Middle frontal gyrus (tissue), 1 donor: Measurements from ENCODE around the gene RETNLB.

ENCODE experiments used
- DNase-seq: peaks from one replicate; pipeline ENCODE4 v3.0.0-alpha.2; 2015; ENCODE audit warnings: low spot score; ENCODE audit errors: extremely low spot score

RETNLB gene

GRCh38 chr3:108757404-108757982 is at the start of gene RETNLB:
Gene RETNLB (minus strand): TSS chr3:108757410. CDS start chr3:108757185, 225 bp downstream.
- DNase-seq, result no peak

DNA sequence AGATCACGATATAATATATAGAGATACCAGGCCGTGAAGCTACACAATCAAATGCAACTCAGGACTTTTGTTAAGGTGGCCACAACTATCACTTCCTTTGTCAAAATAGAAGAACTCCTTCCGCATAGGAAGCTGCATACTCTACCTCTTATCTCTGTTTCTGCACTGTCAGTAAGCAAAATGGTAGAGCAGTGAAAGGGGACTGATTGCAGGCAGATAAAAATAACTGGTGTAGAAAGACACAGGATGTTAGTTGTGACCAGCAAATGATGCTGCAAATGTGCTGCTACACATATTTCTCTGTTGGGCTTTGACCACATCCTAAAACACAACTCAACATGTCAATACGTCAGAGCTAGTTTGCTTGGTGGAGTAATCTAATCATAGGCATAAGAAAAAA is 49.1 kb upstream of the RETNLB start:
- no peak for DNase-seq

DNA sequence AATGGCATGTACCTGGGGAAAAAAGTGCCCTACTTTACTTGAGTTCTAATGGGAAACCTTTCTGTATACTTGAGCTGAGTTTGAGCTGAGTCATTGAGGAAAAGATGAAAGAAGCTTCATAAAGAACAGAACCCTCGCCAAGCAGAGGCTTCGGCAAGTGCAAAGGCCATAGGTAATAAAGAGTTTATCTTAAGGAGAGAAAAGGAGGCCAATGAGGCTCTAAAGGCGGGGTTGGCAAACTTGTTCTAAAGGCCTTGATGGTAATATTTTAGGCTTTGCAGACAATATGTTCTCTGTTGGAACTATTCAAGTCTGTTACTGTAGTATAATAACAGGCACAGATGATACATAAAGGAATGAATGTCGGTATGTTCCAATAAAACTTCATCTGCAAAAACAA is 47.8 kb upstream of the RETNLB start:
- no peak for DNase-seq

DNA sequence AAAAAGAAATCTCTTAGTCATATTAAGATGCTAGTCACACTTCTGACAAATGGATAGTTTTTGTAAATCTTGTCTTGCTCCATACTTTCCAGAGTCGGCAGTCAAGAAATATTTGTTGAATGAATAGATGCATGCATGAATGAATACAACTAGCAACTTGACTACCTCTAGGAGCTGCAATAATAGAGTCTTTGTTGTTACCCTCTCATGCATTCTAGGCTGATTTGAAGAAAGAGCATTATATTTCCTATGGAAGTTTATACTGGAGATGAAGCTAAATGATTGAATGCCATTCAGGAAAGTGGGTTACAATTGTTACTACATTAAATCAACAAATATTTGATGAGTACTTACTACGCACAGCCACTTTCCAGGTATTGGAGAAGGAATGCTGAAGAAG is 47.2 kb upstream of the RETNLB start:
- DNase-seq, result no peak

DNA sequence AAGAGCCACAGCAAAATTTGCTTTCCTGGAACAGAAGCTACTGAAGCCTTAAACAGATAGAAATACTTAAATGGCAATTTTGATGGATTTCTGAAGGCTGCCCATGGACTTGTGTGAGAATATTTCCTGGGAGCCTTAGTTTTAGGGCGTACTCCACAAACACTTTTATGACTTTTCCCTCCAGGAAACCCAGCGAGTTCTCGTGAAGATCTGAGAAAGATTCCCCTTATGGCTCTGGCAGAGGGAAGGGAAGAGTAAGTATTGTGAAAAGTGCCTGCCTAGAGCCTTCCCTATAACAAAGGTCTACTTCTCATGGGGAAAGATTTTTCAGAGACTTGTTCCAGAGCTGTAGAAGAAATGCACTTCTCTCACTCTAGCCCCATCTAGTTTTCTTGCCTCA is 34.3 kb upstream of the RETNLB start:
- no peak for DNase-seq

DNA sequence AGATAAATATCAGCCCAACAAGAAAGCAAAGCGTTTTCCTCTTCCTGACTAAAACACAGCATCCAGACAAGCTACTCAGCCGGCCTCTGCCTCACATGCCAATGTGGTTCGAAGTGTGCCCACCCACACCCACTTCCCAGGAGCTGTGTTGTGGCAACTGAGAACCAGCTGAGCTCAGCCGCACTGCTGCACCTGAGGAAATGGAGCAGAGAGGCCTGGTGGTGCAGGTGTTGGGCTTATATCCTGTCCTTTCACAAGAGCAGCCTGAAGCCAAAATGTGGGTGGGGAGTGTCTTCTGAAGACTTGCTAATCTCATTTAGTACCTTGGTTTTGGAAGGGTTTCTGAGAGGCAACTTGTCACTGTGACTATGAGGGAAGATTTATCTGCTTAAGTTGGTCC is 23.0 kb upstream of the RETNLB start:
- DNase-seq, result no peak

GRCh38 chr3:108779496-108779895 is 22.3 kb upstream of the RETNLB start:
- no peak for DNase-seq

DNA sequence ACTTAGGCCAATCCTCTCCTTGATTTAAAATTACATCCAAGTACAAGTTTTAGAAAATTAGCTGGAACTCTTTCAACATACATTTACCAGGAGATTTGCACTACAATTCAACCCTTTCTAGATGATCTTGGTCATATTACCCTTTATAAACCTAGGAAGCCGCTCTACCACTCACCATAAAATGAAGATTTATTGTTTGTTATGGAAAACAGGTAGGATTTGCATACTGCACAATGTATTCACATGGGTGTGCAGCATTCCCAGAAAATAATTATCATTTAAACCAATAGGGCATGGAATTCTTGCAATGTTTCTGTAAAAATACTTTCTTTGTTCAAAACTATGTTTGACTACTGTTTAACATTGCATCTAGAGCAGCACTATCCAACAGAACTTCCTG is 18.4 kb upstream of the RETNLB start:
- DNase-seq, result no peak

- no peak for DNase-seq
These were observed 10.0 kb upstream of the RETNLB start for GRCh38 chr3:108767253-108767652.

DNA sequence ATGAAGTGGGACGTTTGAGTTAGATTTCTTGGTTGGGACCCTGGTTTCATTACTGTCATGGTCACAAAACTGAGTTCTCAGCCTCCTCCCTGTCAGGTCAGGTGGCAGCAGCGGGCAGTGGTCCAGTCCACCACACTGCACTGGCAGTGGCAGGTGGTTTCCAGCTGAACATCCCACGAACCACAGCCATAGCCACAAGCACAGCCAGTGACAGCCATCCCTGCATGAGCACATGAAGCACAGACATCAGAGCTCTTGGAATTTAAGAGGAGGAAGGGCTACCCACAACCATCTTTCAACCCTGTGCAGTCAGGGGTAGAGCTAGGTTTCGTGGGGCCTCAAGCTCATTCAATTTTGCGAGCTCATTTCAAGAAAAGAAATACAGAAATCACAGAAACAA is 1.5 kb downstream of the RETNLB start:
- DNase-seq, result no peak

GRCh38 chr3:108744762-108745161 is 12.4 kb downstream of the RETNLB start:
- DNase-seq, result no peak

- no peak for DNase-seq
These were observed 14.3 kb downstream of the RETNLB start for GRCh38 chr3:108742929-108743328.

DNA sequence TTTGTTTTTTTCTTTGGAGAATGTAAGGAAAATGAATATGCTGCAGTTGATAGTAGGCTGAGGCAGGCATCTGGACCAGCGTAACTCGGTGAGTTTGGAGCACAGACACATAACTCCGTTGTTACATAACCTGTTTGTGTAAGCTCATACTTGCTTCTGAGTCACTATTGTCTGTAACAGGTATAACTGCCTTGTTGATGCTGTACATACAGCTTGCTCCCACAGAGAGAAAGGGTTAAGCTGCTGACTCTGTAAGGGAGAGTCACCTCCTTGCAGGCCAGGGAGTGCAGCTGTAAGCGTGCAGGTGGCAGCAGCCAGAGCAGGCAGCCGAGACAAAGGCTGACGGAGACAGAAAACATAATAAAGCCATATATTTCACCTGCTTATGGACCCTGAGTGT is 20.4 kb downstream of the RETNLB start:
- DNase-seq, result no peak

GRCh38 chr3:108728934-108729333 is 28.3 kb downstream of the RETNLB start:
- no peak for DNase-seq

DNA sequence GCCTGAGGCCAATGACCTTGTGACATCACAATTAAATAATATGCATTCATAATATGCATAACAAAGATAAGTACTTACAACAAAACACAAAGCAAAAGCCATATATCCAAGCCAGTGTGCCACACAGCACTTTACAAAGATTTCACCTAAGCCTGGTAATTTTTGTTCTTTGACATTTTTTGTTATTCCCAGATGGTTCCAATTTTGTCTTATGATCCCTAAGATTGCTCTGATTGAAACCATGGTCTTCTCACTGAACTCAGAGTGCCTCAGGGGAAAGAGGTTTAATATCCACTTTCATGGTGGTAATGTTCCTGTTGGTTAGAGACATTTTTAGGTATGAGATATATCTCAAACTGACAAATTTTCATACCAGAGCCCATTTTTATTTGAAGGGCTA is 29.1 kb downstream of the RETNLB start:
- no peak for DNase-seq

DNA sequence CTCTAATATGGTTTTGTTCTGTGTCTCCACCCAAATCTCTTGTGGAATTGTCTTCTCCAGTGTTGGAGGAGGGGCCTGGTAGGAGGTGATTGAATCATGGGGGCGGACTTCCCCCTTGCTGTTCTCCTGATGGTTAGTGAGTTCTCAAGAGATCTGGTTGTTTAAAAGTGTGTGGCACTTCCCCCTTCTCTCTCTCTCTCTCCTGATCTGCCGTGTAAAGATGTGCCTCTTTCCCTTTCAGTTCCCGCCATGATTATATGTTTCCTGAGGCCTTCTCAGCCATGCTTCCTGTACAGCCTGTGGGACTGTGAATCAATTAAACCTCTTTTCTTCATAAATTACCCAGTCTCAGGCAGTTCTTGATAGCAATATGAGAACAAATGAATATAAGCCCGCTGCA is 33.1 kb downstream of the RETNLB start:
- DNase-seq, result no peak

DNA sequence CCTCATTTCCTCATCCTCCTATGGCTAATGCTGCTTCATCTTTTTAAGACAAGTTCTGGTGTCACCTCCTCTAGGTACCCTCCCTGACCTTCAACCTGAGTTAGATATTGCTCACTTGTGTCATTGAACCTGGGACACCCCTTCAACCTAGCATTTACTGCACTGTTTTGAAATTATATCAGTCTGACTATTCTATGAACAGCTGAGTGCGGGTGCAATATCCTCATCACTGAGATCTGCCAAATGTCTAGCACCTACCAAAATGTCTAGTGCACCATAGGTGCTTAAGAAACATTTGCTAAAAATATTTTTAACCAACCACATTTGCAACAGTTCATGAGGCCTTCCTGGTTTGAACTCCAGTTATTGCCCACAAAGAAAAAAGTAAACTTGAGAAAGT is 34.5 kb downstream of the RETNLB start:
- no peak for DNase-seq

DNA sequence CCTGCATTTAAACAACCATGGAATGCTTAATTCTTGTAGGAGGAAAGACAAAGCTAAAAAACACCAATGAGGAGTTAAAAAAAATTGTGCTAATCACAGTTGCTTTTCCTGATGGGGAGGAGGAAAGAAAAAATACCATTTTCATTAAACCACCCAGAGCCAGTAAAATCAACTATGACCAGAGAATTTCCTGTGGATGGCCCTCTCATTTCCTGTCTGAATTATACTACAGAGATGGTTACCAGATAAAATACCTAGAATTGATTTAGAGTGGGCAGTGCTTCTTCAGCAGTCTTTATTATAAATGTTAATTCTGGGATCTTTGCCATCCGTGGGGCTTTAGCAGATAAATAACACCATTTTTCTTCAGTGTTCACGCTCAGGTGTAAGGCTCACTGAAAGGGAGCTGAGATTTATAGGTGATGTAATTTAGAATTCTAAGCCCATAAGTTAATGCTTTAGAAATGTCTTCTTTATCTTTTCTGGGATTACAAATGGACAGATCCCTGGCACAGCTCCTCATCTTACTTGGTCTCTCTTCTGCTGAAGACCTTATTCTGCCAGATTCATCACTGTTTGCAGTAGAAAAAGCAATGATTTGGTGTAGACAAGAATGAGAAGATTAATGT is 37.9 kb downstream of the RETNLB start:
- no peak for DNase-seq

DNA sequence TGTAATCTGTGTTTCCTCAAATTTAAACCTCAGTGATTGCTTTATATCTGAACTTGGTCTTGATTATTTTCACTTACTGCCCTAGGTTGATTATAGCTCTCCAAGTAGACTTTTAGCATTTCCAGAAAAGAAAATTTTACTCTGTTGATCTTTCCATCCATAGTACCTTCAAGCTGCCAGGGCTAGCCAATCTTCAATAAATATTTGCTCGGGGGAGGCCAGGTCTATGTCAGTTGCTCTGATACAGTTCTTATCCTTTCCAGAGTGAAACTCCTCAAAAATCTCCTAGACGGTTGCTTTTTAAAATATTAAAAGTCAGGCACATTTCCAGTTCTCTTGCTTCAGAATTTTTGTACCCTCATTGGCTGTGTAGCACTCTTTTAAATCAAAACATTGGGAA is 38.8 kb downstream of the RETNLB start:
- no peak for DNase-seq

DNA sequence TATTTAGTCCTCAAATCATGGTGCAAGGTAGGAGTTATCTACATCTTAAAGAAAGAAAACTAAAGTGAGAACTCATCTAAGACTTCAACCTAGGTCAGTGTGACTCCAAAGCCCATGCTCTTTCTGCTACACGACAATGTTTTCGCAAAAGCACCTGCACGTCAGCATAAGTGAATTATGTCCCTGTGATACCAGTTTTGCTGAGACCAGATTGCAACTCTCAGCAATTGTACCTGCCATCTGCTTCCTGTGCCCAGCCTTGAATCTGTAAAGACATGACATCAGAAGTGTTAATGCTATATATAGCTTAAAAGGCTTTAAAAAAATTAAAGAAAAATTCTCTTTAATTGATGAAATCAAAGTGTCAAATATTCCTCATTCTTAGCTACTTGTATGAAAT is 43.4 kb downstream of the RETNLB start:
- DNase-seq, result no peak

- no peak for DNase-seq
These were observed 44.1 kb downstream of the RETNLB start for GRCh38 chr3:108713009-108713516.
